Osteoblast (primary cell): ENCODE results near the gene FAM78B. TPM values are rescaled to one million over a fixed set of nuclear protein-coding genes. Genes with fewer than 3 reads are reported as not detected.

Experiments
- DNase-seq: peaks from one replicate; pipeline ENCODE4 v3.0.0; 2011; ENCODE audit warnings: low spot score, mixed read lengths; ENCODE audit not compliant: insufficient read length; ENCODE audit errors: missing footprints
- H2AFZ ChIP-seq: 2 replicates; pipeline ENCODE4 v1.6.0; 2011; ENCODE audit warnings: mild to moderate bottlenecking, low read length
- H3K27ac ChIP-seq: 2 replicates; pipeline ENCODE4 v1.5.1; 2011; ENCODE audit warnings: mild to moderate bottlenecking, low read depth, low read length, moderate library complexity
- H3K27me3 ChIP-seq: 2 replicates; pipeline ENCODE4 v1.6.0; 2012; ENCODE audit warnings: mild to moderate bottlenecking, control low read depth, inconsistent platforms, low read length, moderate library complexity; ENCODE audit not compliant: insufficient read depth
- H3K36me3 ChIP-seq: 2 replicates; pipeline ENCODE4 v1.5.1; 2011; ENCODE audit warnings: mild to moderate bottlenecking, low read length, control low read depth, moderate library complexity; ENCODE audit not compliant: insufficient read depth
- H3K4me1 ChIP-seq: 2 replicates; pipeline ENCODE4 v1.5.1; 2011; ENCODE audit warnings: mild to moderate bottlenecking, low read length, control low read depth, moderate library complexity; ENCODE audit not compliant: insufficient read depth
- H3K4me2 ChIP-seq: 2 replicates; pipeline ENCODE4 v1.6.0; 2011; ENCODE audit warnings: mild to moderate bottlenecking, low read length; ENCODE audit not compliant: insufficient read depth
- H3K4me3 ChIP-seq: fragments of 200-600 bp; sonication (generic); 3 replicates; pipeline ENCODE4 v1.5.1; 2012; ENCODE audit warnings: mild to moderate bottlenecking, low read length, inconsistent platforms; ENCODE audit not compliant: insufficient read depth
- H3K79me2 ChIP-seq: 2 replicates; pipeline ENCODE4 v1.6.0; 2012; ENCODE audit warnings: mild to moderate bottlenecking, low read length, control low read depth, inconsistent platforms; ENCODE audit not compliant: insufficient read depth
- H3K9me3 ChIP-seq: 2 replicates; pipeline ENCODE4 v1.5.1; 2011; ENCODE audit warnings: low read depth, low read length, control low read depth
- H4K20me1 ChIP-seq: 2 replicates; pipeline ENCODE4 v1.6.0; 2012; ENCODE audit warnings: mild to moderate bottlenecking, low read length, control low read depth; ENCODE audit not compliant: insufficient read depth
- CTCF ChIP-seq: IDR thresholded peaks from 2 replicates; pipeline ENCODE4 v1.5.1; 2011; ENCODE audit warnings: mild to moderate bottlenecking, low read depth, low read length, moderate library complexity; ENCODE audit errors: extremely low read depth
- total RNA-seq: library from RNA; depleted of rRNA; stranded (reverse); fragments of >200 nt; gene quantifications from 2 replicates; pipeline ENCODE4 v1.2.3, GENCODE V29; 2012

FAM78B gene
- total RNA-seq, 1 donor = 0.36 TPM

- Histone ChIP-seq H4K20me1 (no peaks in the 10 kb centered on the region), H3K27ac (no peak overlapping the region), H3K4me1 (no peaks in the 10 kb centered on the region), H3K79me2 (no peaks in the 10 kb centered on the region), H3K27me3 (no peaks in the 10 kb centered on the region), H3K4me3 (no peak overlapping the region), H3K9me3 (no peaks in the 10 kb centered on the region), H3K36me3 (no peaks in the 10 kb centered on the region), H2AFZ (no peak overlapping the region), H3K4me2 (no peak overlapping the region)
- DNase-seq = no peak
- no peak for TF ChIP-seq CTCF
These were observed 13.8 kb downstream of the FAM78B start for GRCh38 chr1:166152978-166153377.

- Histone ChIP-seq H3K9me3 (no peaks in the 10 kb centered on the region), H3K4me1 (no peaks in the 10 kb centered on the region), H3K36me3 (no peaks in the 10 kb centered on the region), H3K27me3 (no peaks in the 10 kb centered on the region), H3K4me3 (no peak overlapping the region), H3K79me2 (no peaks in the 10 kb centered on the region), H3K27ac (no peak overlapping the region), H4K20me1 (no peaks in the 10 kb centered on the region), H3K4me2 (no peak overlapping the region), H2AFZ (no peak overlapping the region)
- no peak for DNase-seq
- no peak for TF ChIP-seq CTCF
These were observed 15.0 kb downstream of the FAM78B start for GRCh38 chr1:166151804-166152203.

- H3K4me3 ChIP-seq = no peak overlapping the region
- no peaks in the 10 kb centered on the region for H3K9me3 ChIP-seq
- H3K27me3 ChIP-seq = no peaks in the 10 kb centered on the region
- no peak overlapping the region for H2AFZ ChIP-seq
- no peak overlapping the region for H3K27ac ChIP-seq
- H4K20me1 ChIP-seq = no peaks in the 10 kb centered on the region
- no peaks in the 10 kb centered on the region for H3K4me1 ChIP-seq
- no peak overlapping the region for H3K4me2 ChIP-seq
- TF ChIP-seq CTCF = no peak
- H3K36me3 ChIP-seq = no peaks in the 10 kb centered on the region
- H3K79me2 ChIP-seq = no peaks in the 10 kb centered on the region
- DNase-seq = no peak
These were observed 21.3 kb downstream of the FAM78B start for GRCh38 chr1:166145499-166145898.

GRCh38 chr1:166141969-166142368 is 24.8 kb downstream of the FAM78B start:
- Histone ChIP-seq H3K4me1 (no peaks in the 10 kb centered on the region), H3K27me3 (no peaks in the 10 kb centered on the region), H3K4me3 (no peak overlapping the region), H3K79me2 (no peaks in the 10 kb centered on the region), H3K36me3 (no peaks in the 10 kb centered on the region), H3K27ac (no peak overlapping the region), H2AFZ (no peak overlapping the region), H4K20me1 (no peaks in the 10 kb centered on the region), H3K9me3 (no peaks in the 10 kb centered on the region), H3K4me2 (no peak overlapping the region)
- DNase-seq = no peak
- no peak for TF ChIP-seq CTCF
